ENCODE data around the gene DPP4.

Gene DPP4

GRCh38 chr2:161961061-161961460, 113.0 kb downstream of the DPP4 start (continued):
- TF ChIP-seq KLF8 (tag by site-specific recombination; IDR thresholded peaks at IDR 0.05) (no peak), ZNF354C (tag by site-specific recombination; IDR thresholded peaks at IDR 0.05; ENCODE audit: borderline replicate concordance, low read depth) (no peak)

- Histone ChIP-seq H3K4me1 (ENCODE audit: control insufficient read depth, insufficient read depth, low read length) (no peaks in the 10 kb centered on the region), H3K27ac (ENCODE audit: extremely low read depth, low read depth, low read length) (no peak overlapping the region), H3K36me3 (ENCODE audit: control insufficient read depth in 2 of 2, insufficient read depth in 1 of 2, low read length in 2 of 2) (no peaks in the 10 kb centered on the region), H3K4me3 (ENCODE audit: low read depth, low read length) (no peak overlapping the region), H3K9me3 (ENCODE audit: control insufficient read depth, insufficient read depth, low read depth, low read length) (no peaks in the 10 kb centered on the region)
- POLR2A ChIA-PET, result no interaction called here
- CTCF ChIA-PET, result no interaction called here
- TF ChIP-seq ZBTB20 (tag by site-specific recombination; IDR thresholded peaks at IDR 0.05) (no peak), OSR2 (tag by site-specific recombination; IDR thresholded peaks at IDR 0.05) (no peak), HOXC10 (CRISPR knock-in tag; IDR thresholded peaks at IDR 0.05) (no peak), ZFP37 (tag by site-specific recombination; IDR thresholded peaks at IDR 0.05) (no peak), ZNF549 (tag by site-specific recombination; IDR thresholded peaks at IDR 0.05) (no peak), SP3 (tag by site-specific recombination; IDR thresholded peaks at IDR 0.05) (no peak), ZNF426 (tag by site-specific recombination; IDR thresholded peaks at IDR 0.05) (no peak), ZNF529 (tag by site-specific recombination; IDR thresholded peaks at IDR 0.05; ENCODE audit: insufficient replicate concordance) (no peak), ZBTB44 (tag by site-specific recombination; IDR thresholded peaks at IDR 0.05) (no peak), ZNF138 (tag by site-specific recombination; IDR thresholded peaks at IDR 0.05; ENCODE audit: borderline replicate concordance) (no peak), HIC1 (tag by site-specific recombination; IDR thresholded peaks at IDR 0.05) (no peak), YY2 (tag by site-specific recombination; IDR thresholded peaks at IDR 0.05) (no peak), ZNF354C (tag by site-specific recombination; IDR thresholded peaks at IDR 0.05; ENCODE audit: borderline replicate concordance, low read depth) (no peak), ZBTB6 (tag by site-specific recombination; IDR thresholded peaks at IDR 0.05) (no peak)
- TF ChIP-seq, protein P1, sequence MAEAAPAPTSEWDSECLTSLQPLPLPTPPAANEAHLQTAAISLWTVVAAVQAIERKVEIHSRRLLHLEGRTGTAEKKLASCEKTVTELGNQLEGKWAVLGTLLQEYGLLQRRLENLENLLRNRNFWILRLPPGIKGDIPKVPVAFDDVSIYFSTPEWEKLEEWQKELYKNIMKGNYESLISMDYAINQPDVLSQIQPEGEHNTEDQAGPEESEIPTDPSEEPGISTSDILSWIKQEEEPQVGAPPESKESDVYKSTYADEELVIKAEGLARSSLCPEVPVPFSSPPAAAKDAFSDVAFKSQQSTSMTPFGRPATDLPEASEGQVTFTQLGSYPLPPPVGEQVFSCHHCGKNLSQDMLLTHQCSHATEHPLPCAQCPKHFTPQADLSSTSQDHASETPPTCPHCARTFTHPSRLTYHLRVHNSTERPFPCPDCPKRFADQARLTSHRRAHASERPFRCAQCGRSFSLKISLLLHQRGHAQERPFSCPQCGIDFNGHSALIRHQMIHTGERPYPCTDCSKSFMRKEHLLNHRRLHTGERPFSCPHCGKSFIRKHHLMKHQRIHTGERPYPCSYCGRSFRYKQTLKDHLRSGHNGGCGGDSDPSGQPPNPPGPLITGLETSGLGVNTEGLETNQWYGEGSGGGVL (tag by site-specific recombination; IDR thresholded peaks at IDR 0.05), result no peak
These were observed 117.3 kb downstream of the DPP4 start for GRCh38 chr2:161956738-161957137.

DNA sequence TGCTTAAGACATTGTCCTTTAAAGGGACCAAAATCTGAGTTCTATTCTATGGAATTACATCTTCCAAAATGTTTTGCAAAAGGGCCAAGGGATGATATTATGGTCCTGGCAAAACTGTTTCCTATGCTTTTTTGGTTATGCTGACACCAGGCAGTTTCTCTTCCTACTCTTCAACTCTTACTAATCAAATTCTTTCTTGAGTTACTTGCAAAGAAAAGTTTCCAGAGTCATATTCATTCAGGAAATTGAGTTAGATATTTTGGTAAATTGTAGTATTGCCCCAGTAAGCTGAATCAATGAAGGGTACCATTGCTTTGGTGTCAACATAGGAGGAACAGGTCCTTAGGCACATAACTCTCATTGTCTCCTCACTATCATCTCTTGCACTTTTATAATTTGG, 118.8 kb downstream of the DPP4 start:
- H3K36me3 ChIP-seq (ENCODE audit: control insufficient read depth in 2 of 2, insufficient read depth in 1 of 2, low read length in 2 of 2), result no peaks in the 10 kb centered on the region
- no peak overlapping the region for H3K27ac ChIP-seq (ENCODE audit: extremely low read depth, low read depth, low read length)
- H3K4me1 ChIP-seq (ENCODE audit: control insufficient read depth, insufficient read depth, low read length), result no peaks in the 10 kb centered on the region
- H3K9me3 ChIP-seq (ENCODE audit: control insufficient read depth, insufficient read depth, low read depth, low read length), result no peaks in the 10 kb centered on the region
- ChIA-PET POLR2A (no interaction called here), CTCF (no interaction called here)
- no peak overlapping the region for H3K4me3 ChIP-seq (ENCODE audit: low read depth, low read length)
- TF ChIP-seq ZNF707 (tag by site-specific recombination; IDR thresholded peaks at IDR 0.05), result no peak
- no peak for TF ChIP-seq FEZF1 (tag by site-specific recombination; IDR thresholded peaks at IDR 0.05)
- TF ChIP-seq ZNF621 (tag by site-specific recombination; IDR thresholded peaks at IDR 0.05), result no peak
- TF ChIP-seq GFI1B (tag by site-specific recombination; IDR thresholded peaks at IDR 0.05), result no peak
- no peak for TF ChIP-seq ZXDB (tag by site-specific recombination; IDR thresholded peaks at IDR 0.05)

All from HEK293 (cell line).